ENCODE results near the gene KMT5B.

The KMT5B gene

DNA sequence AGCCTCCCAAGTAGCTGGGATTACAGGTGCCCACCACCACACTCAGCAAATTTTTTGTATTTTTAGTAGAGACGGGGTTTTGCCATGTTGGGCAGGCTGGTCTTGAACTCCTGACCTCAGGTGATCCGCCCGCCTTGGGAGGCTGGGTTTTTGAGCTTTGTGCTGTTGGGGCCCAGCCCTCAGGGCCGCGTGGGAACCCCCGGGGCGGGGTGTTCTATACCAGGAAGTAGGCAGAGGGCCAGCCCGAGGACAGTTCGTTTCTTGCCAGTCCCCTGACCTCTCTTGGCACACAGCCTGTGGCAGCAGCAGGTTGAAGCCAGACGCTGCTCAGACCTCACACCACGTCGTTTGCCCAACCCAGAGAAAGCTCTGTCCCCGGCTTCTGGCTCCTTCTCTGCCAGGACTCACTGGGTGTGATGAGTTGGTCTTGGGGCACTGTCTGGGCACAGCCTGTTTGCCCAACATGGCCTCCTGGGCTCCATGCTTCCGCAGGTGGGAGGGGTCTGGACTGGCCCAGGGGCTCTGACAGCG lies 67.0 kb downstream of the KMT5B start:
- no peak for TF ChIP-seq ZFX (IDR thresholded peaks at IDR 0.05; ENCODE audit: borderline replicate concordance)
- TF ChIP-seq CTCF (IDR thresholded peaks at IDR 0.05): no peak
- H3K27ac ChIP-seq: peak overlapping the region; percentile 81

DNA sequence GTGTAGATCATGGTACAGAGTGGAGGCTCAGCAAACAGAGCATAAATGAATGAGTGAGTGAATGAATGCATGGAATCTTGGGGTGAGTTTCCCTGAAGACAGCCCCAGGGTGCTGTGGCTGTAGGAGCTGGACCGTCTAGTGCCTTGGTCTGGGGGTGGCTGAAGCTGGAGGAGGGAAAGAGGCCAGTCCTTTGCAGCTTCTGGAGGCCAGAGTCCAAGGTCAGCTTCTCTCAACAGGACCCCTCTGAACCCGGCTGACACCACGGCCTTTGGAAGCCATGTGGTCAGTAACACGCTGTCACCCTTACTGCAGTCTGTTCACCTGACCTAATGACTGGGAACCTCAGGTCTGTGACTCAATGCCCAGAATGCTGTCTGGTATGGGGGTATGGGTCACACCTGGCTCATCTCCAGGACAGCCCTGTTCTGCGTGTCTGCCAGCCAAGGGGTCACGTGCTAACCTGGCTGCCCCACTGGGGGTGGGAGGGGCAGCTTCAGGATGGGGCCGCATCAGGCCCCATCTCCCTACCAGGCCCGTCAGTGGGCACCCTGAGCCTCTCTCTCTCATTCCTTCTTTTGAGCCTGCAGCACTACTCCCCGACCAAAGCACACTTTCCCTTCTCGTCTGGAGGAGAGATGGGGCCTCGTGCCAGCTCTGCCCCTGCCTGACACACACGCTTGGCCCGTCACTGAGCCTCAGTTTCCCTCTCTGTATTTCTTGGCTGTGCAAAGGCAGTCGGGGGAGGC lies 67.8 kb downstream of the KMT5B start:
- no peak for TF ChIP-seq CTCF (IDR thresholded peaks at IDR 0.05)
- TF ChIP-seq ZFX (IDR thresholded peaks at IDR 0.05; ENCODE audit: borderline replicate concordance): no peak

DNA sequence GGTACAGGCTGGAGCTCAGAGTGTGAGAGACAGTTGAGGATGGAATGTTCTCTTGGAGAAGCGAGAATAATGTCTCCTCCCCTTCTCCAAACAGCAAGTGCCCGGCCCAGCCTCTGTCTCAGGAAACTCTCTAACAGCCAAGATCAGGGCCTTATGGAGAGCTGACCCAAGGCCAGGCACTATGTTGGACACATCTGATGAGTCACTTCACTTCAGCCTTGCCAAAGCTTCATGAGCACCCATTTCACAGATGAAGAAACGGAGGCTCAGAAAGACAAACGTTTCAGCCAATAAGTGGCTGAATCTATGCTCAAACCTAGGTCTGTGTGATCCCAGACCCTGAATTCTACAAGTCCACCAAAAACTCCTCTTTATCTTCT lies 69.8 kb downstream of the KMT5B start:
- no peak for TF ChIP-seq CTCF (IDR thresholded peaks at IDR 0.05)
- no peak for TF ChIP-seq ZFX (IDR thresholded peaks at IDR 0.05; ENCODE audit: borderline replicate concordance)
- no peak overlapping the region for H3K27ac ChIP-seq

More for the DNA sequence above, 67.8 kb downstream of the KMT5B start:
- H3K27ac ChIP-seq: peak overlapping the region; percentile 81

DNA sequence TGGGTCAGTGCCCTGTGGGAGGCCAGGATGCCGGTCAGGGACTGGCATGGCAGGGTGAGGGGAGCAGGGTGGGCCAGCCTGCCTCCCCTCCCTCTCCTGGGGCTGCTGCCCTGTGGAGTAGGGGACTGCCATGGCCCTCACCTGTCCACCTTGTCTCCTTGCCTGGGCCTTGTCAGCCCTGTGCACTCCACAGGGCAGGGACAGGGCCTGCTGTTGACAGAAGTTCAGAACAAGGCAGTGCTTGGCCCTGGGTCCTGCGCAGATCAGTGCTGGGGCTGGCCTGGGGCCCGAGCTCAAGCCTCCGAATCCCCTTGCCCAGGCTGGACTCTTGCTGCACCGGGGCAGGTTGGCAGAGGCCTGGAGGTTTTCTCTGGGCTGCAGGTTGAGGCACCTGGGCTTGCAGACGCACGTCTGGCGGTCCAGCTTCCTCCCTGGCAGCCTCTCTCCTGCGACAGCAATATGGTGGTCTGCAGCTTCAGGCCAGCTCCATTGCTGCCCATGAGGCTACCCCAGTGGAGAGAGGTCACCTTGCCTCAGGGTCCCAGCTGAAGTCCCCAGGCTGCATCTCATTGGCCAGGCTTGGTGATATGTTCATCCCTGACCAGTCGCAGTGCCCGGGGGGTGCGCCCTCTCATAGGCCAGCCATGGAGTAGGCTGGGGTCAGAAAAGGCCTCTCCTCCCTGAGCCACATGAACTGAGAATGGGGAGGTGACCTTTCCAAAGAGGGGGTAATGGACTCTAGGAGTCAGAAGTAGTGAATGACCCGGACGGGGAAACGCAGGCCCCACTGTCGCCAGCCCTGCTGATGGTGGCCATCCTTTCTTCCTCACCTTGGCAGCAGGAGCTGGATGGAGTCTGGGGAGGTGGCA lies 70.4 kb downstream of the KMT5B start:
- no peak overlapping the region for H3K27ac ChIP-seq
- TF ChIP-seq CTCF (IDR thresholded peaks at IDR 0.05): no peak
- no peak for TF ChIP-seq ZFX (IDR thresholded peaks at IDR 0.05; ENCODE audit: borderline replicate concordance)

DNA sequence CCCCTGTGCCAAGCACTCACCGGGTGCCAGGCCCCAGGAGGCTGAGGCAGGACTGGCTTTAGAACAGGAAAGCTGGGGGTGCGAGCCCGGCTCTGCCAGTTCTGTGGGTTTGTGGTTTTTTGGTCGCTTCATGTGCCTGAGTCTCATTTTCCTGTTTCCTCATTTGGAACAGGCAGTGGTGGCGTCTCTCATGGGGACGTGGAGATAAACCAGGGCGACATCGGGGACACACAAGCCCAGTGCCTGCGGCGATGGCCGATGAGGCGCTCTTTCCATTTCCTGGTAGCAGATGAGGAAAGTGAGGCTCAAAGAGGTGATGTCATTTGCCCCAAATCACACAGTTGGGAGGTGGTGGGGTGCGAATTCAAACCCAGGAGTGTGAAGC lies 71.1 kb downstream of the KMT5B start:
- H3K27ac ChIP-seq: no peak overlapping the region
- TF ChIP-seq CTCF (IDR thresholded peaks at IDR 0.05) (no peak), ZFX (IDR thresholded peaks at IDR 0.05; ENCODE audit: borderline replicate concordance) (no peak)

GRCh38 chr11:68141246-68142027 lies 71.7 kb downstream of the KMT5B start:
- no peak overlapping the region for H3K27ac ChIP-seq
- no peak for TF ChIP-seq ZFX (IDR thresholded peaks at IDR 0.05; ENCODE audit: borderline replicate concordance)
- TF ChIP-seq CTCF (IDR thresholded peaks at IDR 0.05): no peak

Data from 22Rv1 (cell line).